IMR-90 (cell line): Measurements from ENCODE around the gene TMEM100.

ENCODE experiments used
- BHLHE40 ChIP-seq: fragments of 150-350 bp; IDR thresholded peaks from 2 replicates; pipeline ENCODE4 v1.6.1; 2016; ENCODE audit warnings: mild to moderate bottlenecking, low read depth, low read length
- CEBPB ChIP-seq: IDR thresholded peaks from 2 replicates; pipeline ENCODE4 v1.6.1; 2012; ENCODE audit warnings: low read depth, low read length, improper control_type of control experiment
- CHD1 ChIP-seq: IDR thresholded peaks from 2 replicates; pipeline ENCODE4 v1.6.1; 2012; ENCODE audit warnings: low read depth, low read length, improper control_type of control experiment
- MAFK ChIP-seq: IDR thresholded peaks from 2 replicates; pipeline ENCODE4 v1.6.1; 2012; ENCODE audit warnings: low read depth, low read length, improper control_type of control experiment
- MAZ ChIP-seq: IDR thresholded peaks from 2 replicates; pipeline ENCODE4 v1.6.1; 2012; ENCODE audit warnings: low read depth, mild to moderate bottlenecking, low read length, improper control_type of control experiment, moderate library complexity, borderline replicate concordance
- NFE2L2 ChIP-seq: fragments of 150-350 bp; IDR thresholded peaks from 2 replicates; pipeline ENCODE4 v1.6.1; 2016; ENCODE audit warnings: low read depth, mild to moderate bottlenecking, low read length
- POLR2A ChIP-seq: IDR thresholded peaks from 2 replicates; pipeline ENCODE4 v1.6.1; 2012; ENCODE audit warnings: mild to moderate bottlenecking, low read depth, low read length
- RAD21 ChIP-seq: IDR thresholded peaks from 2 replicates; pipeline ENCODE4 v1.6.1; 2012; ENCODE audit warnings: low read length, improper control_type of control experiment
- RCOR1 ChIP-seq: IDR thresholded peaks from 2 replicates; pipeline ENCODE4 v1.6.1; 2012; ENCODE audit warnings: mild to moderate bottlenecking, low read length, improper control_type of control experiment; ENCODE audit not compliant: insufficient replicate concordance
- RFX5 ChIP-seq: IDR thresholded peaks from 2 replicates; pipeline ENCODE4 v1.8.0; 2012; ENCODE audit warnings: low read depth, mild to moderate bottlenecking, low read length, moderate library complexity
- SMC3 ChIP-seq: fragments of 150-350 bp; IDR thresholded peaks from 2 replicates; pipeline ENCODE4 v1.6.1; 2016; ENCODE audit warnings: low read depth, mild to moderate bottlenecking, antibody characterized with exemption, low read length, moderate library complexity
- TF ChIP-seq, protein P1 (sequence below): conservative IDR thresholded peaks from 2 replicates; pipeline ENCODE4 v1.5.1; 2012; ENCODE audit warnings: mild to moderate bottlenecking, low read depth, low read length, improper control_type of control experiment
- TF ChIP-seq, protein P2 (sequence below): fragments of 150-350 bp; IDR thresholded peaks from 2 replicates; pipeline ENCODE4 v1.6.1; 2017; ENCODE audit warnings: mild to moderate bottlenecking, antibody characterized with exemption, low read length, low read depth
- TF ChIP-seq, protein P3 (sequence below): fragments of 150-350 bp; IDR thresholded peaks from 2 replicates; pipeline ENCODE4 v1.6.1; 2016; ENCODE audit warnings: low read depth, mild to moderate bottlenecking, low read length, moderate library complexity, borderline replicate concordance

DNA sequence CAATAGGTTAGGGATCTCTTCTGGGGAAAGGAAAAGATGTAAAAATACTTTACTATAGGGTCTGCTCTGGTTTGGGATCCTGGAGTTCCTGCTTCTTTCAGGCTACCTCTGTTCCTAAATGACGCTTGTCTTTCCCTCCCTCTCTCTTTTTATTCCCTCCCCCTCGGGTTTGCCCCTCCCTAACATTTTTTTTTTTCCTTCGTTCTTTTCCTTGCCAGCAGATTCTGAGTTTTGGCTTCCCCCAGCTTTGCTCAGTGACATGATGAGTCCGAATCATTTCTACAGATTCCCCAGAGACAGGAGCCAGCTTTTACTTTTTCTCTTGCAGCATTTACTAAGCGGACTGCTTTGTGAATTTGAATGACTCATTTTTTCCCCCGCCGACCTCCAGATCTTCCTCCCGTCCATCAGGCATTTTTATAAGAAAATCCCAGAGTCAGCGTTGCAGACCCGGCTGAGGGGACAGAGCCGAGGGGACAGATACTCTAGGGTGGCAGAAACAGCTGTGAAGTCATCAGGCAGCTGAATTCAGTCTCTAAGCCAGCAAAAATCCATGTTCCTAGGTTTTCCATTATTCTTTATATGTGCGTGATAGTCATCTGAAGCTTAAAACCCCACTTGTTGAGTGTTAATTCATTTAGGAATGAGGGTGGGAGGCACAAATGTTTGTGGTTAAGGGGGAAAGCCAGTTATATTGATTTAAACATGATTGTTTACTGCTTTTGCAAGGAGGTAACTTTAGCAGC lies at the start of gene TMEM100:
- TF ChIP-seq, protein P1, sequence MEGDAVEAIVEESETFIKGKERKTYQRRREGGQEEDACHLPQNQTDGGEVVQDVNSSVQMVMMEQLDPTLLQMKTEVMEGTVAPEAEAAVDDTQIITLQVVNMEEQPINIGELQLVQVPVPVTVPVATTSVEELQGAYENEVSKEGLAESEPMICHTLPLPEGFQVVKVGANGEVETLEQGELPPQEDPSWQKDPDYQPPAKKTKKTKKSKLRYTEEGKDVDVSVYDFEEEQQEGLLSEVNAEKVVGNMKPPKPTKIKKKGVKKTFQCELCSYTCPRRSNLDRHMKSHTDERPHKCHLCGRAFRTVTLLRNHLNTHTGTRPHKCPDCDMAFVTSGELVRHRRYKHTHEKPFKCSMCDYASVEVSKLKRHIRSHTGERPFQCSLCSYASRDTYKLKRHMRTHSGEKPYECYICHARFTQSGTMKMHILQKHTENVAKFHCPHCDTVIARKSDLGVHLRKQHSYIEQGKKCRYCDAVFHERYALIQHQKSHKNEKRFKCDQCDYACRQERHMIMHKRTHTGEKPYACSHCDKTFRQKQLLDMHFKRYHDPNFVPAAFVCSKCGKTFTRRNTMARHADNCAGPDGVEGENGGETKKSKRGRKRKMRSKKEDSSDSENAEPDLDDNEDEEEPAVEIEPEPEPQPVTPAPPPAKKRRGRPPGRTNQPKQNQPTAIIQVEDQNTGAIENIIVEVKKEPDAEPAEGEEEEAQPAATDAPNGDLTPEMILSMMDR: no peak
- TF ChIP-seq POLR2A: no peak
- TF ChIP-seq RAD21: no peak
- TF ChIP-seq BHLHE40: no peak
- TF ChIP-seq MAFK: no peak
- no peak for TF ChIP-seq SMC3
- TF ChIP-seq NFE2L2: no peak
- 0 out of 2 replicates have a peak, but pooled peaks have one; percentile 8 for TF ChIP-seq CEBPB
- no peak for TF ChIP-seq MAZ
- no peak for TF ChIP-seq RFX5
- TF ChIP-seq RCOR1: no peak
- TF ChIP-seq, protein P2, sequence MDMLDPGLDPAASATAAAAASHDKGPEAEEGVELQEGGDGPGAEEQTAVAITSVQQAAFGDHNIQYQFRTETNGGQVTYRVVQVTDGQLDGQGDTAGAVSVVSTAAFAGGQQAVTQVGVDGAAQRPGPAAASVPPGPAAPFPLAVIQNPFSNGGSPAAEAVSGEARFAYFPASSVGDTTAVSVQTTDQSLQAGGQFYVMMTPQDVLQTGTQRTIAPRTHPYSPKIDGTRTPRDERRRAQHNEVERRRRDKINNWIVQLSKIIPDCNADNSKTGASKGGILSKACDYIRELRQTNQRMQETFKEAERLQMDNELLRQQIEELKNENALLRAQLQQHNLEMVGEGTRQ: no peak
- TF ChIP-seq, protein P3, sequence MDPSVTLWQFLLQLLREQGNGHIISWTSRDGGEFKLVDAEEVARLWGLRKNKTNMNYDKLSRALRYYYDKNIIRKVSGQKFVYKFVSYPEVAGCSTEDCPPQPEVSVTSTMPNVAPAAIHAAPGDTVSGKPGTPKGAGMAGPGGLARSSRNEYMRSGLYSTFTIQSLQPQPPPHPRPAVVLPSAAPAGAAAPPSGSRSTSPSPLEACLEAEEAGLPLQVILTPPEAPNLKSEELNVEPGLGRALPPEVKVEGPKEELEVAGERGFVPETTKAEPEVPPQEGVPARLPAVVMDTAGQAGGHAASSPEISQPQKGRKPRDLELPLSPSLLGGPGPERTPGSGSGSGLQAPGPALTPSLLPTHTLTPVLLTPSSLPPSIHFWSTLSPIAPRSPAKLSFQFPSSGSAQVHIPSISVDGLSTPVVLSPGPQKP: no peak
- no peak for TF ChIP-seq CHD1
